HepG2 (cell line): ENCODE measurements around the gene IGF2BP1. TPM values are rescaled to one million over a fixed set of nuclear protein-coding genes. Genes with fewer than 3 reads are reported as not detected.

Source experiments
- ATAC-seq: fragments of 200-7000 bp; cut with Tn5 transposase; 3 replicates; pipeline ENCODE4 v1.9.1; 2020; ENCODE audit warnings: mild to moderate bottlenecking, moderate library complexity
- BruUV-seq: library from RNA; stranded (reverse); fragments of 400-500 nt; replicated peaks from 2 replicates; lab custom pipeline; 2021; lab: Mats Ljungman, UMichigan
- CTCF ChIA-PET: fragments of 300-600 bp; formaldehyde crosslinking; extraction: SDS; loops from one replicate; lab custom pipeline; 2021; ENCODE audit warnings: low total read pairs, inconsistent platforms, low intra/inter-chr PET ratio; lab: Yijun Ruan, JAX
- POLR2A ChIA-PET: fragments of 350-600 bp; sonication (Branson Sonifier 250); formaldehyde crosslinking; loops from one replicate; lab custom pipeline; 2020; ENCODE audit warnings: antibody characterized with exemption, inconsistent platforms; lab: Yijun Ruan, JAX
- DNase-seq: peaks from one replicate; pipeline ENCODE4 v3.0.0-alpha.2; 2015; ENCODE audit warnings: low spot score
- FAIRE-seq: peaks from 3 replicates; lab custom pipeline; 2011; peaks lifted over from hg19 to GRCh38; lab: Jason Lieb, UNC
- H2AFZ ChIP-seq: one replicate; pipeline ENCODE4 v1.6.1; 2011; ENCODE audit warnings: low read length, inconsistent platforms
- H3K27ac ChIP-seq: fragments of 300-600 bp; 3 replicates; pipeline ENCODE4 v1.8.0; 2011; ENCODE audit warnings: mixed run types, mild to moderate bottlenecking, mixed read lengths, low read length, inconsistent platforms; ENCODE audit not compliant: insufficient read depth; ENCODE audit errors: extremely low read length
- H3K27me3 ChIP-seq, 2 experiments: fragments of 200-600 bp in 1 of 2; 2 replicates in 1 of 2; 3 replicates in 1 of 2; pipeline versions ENCODE4 v1.6.0 to v1.8.0; 2011; ENCODE audit warnings: low read length in 2 of 2, mild to moderate bottlenecking in 2 of 2, moderate library complexity in 2 of 2, inconsistent platforms in 1 of 2; ENCODE audit not compliant: insufficient read depth in 2 of 2, control insufficient read depth in 1 of 2
- H3K36me3 ChIP-seq, 2 experiments: fragments of 200-600 bp in 1 of 2; replicated peaks in 1 of 2; 2 replicates in 1 of 2; 3 replicates in 1 of 2; pipeline versions ENCODE4 v1.5.1 to v1.8.0; 2011; ENCODE audit warnings: low read length in 2 of 2, inconsistent platforms in 1 of 2; ENCODE audit not compliant: insufficient read depth in 2 of 2, control insufficient read depth in 1 of 2
- H3K4me1 ChIP-seq: 2 replicates; pipeline ENCODE4 v1.5.1; 2012; ENCODE audit warnings: low read length, inconsistent platforms; ENCODE audit not compliant: insufficient read depth
- H3K4me2 ChIP-seq: 2 replicates; pipeline ENCODE4 v1.6.0; 2011; ENCODE audit warnings: low read depth, low read length, inconsistent platforms
- H3K4me3 ChIP-seq, 3 experiments: fragments of 200-600 bp in 1 of 3; sonication (generic), shearing (Covaris generic) in 1 of 3; replicated peaks in 1 of 3; 2 replicates each; pipeline ENCODE4 v1.5.1; 2011 to 2016; ENCODE audit warnings: low read length in 3 of 3, inconsistent platforms in 2 of 3, low read depth in 2 of 3, mild to moderate bottlenecking in 2 of 3, control low read depth in 1 of 3, mixed read lengths in 1 of 3; ENCODE audit not compliant: insufficient read depth in 1 of 3
- H3K79me2 ChIP-seq: one replicate; pipeline ENCODE4 v1.6.1; 2011; ENCODE audit warnings: low read length, inconsistent platforms; ENCODE audit not compliant: insufficient read depth
- H3K9ac ChIP-seq: 2 replicates; pipeline ENCODE4 v1.6.0; 2011; ENCODE audit warnings: mild to moderate bottlenecking, low read depth, low read length, inconsistent platforms; ENCODE audit not compliant: insufficient read depth
- H3K9me3 ChIP-seq: 2 replicates; pipeline ENCODE4 v1.5.1; 2012; ENCODE audit warnings: mild to moderate bottlenecking, low read length
- H4K20me1 ChIP-seq: 2 replicates; pipeline ENCODE4 v1.6.0; 2011; ENCODE audit warnings: inconsistent platforms, mild to moderate bottlenecking, low read length, moderate library complexity; ENCODE audit not compliant: insufficient read depth
- BORCS8-MEF2B ChIP-seq: sonication (generic); formaldehyde crosslinking; IDR thresholded peaks from 2 replicates; pipeline ENCODE4 v1.8.0; 2022; ENCODE audit warnings: mild to moderate bottlenecking, missing genetic modification reagents
- EED ChIP-seq: sonication (generic); formaldehyde crosslinking; IDR thresholded peaks from 2 replicates; pipeline ENCODE4 v1.5.0; 2020; ENCODE audit warnings: mild to moderate bottlenecking, missing genetic modification reagents
- NFIB ChIP-seq: sonication (generic); formaldehyde crosslinking; IDR thresholded peaks from 2 replicates; pipeline ENCODE4 v1.9.0; 2021; ENCODE audit warnings: missing genetic modification reagents, mild to moderate bottlenecking, borderline replicate concordance
- NR3C1 ChIP-seq: sonication (generic); formaldehyde crosslinking; IDR thresholded peaks from 2 replicates; pipeline ENCODE4 v1.4.0; 2020; ENCODE audit warnings: missing genetic modification reagents
- PHF21A ChIP-seq: sonication (generic); formaldehyde crosslinking; IDR thresholded peaks from 2 replicates; pipeline ENCODE4 v1.5.0; 2020; ENCODE audit warnings: mild to moderate bottlenecking, missing genetic modification reagents
- RNF2 ChIP-seq: fragments of 450-650 bp; conservative IDR thresholded peaks from 2 replicates; pipeline ENCODE4 v1.6.1; 2016; ENCODE audit warnings: low read depth
- SRSF9 ChIP-seq: fragments of 200-400 bp; formaldehyde crosslinking; IDR thresholded peaks from 2 replicates; pipeline ENCODE4 v1.6.1; 2018; ENCODE audit warnings: borderline replicate concordance, mild to moderate bottlenecking, low read depth, low read length; ENCODE audit not compliant: insufficient read depth, poor library complexity, severe bottlenecking
- ZFAT ChIP-seq: sonication (generic); formaldehyde crosslinking; conservative IDR thresholded peaks from 2 replicates; pipeline ENCODE4 v1.8.1; 2023; ENCODE audit warnings: missing genetic modification reagents, inconsistent platforms
- ZFX ChIP-seq: sonication (generic); formaldehyde crosslinking; IDR thresholded peaks from 2 replicates; pipeline ENCODE4 v1.4.0; 2020; ENCODE audit warnings: mild to moderate bottlenecking, low read depth, missing genetic modification reagents, moderate library complexity
- ZNF703 ChIP-seq: sonication (generic); formaldehyde crosslinking; IDR thresholded peaks from 2 replicates; pipeline ENCODE4 v1.5.1; 2020; ENCODE audit warnings: missing genetic modification reagents, mild to moderate bottlenecking, moderate library complexity, borderline replicate concordance
- ZNF724P ChIP-seq: sonication (generic); formaldehyde crosslinking; IDR thresholded peaks from 2 replicates; pipeline ENCODE4 v1.8.0; 2022; ENCODE audit warnings: missing genetic modification reagents, borderline replicate concordance
- in situ Hi-C: cut with HindIII; loops from 2 replicates; pipeline ENCODE4 v1.10.0; 2017; ENCODE audit warnings: low pct_unique_long_range_greater_than_20kb; ENCODE audit not compliant: extremely low pct_ligation_motif_present
- intact Hi-C: fragments of 100-400 bp; cut with micrococcal nuclease; formaldehyde crosslinking; loops from one replicate; pipeline ENCODE4 v1.10.0; 2022; ENCODE audit not compliant: unreplicated experiment
- polyA plus RNA-seq, 8 experiments: library from polyadenylated mRNA; depleted of rRNA in 3 of 8; stranded (reverse) in 7 of 8; unstranded in 1 of 8; fragments of >200 nt; fragmentation: Illumina TruSeq in 4 of 8; extraction: Trizol in 4 of 8; gene quantifications; 2 replicates each; pipeline versions ENCODE4 v1.2.1 to v1.2.3, GENCODE V29; 2011 to 2016; ENCODE audit warnings: low read depth in 4 of 8, missing spikeins in 1 of 8, mixed read lengths in 1 of 8; ENCODE audit not compliant: insufficient read depth in 1 of 8
- total RNA-seq, 5 experiments: library from RNA; depleted of rRNA; stranded (reverse); fragments of >200 nt; fragmentation: Illumina TruSeq; extraction: Trizol; gene quantifications; 2 replicates each; pipeline ENCODE4 v1.2.3, GENCODE V29; 2016; ENCODE audit warnings: low read depth in 1 of 5
- TF ChIP-seq, protein P1 (sequence below): sonication (generic); formaldehyde crosslinking; IDR thresholded peaks from 2 replicates; pipeline ENCODE4 v1.5.1; 2020; ENCODE audit warnings: missing genetic modification reagents, mild to moderate bottlenecking, borderline replicate concordance
- TF ChIP-seq, protein P2 (sequence below): IDR thresholded peaks from 2 replicates; pipeline ENCODE4 v1.6.1; 2016; ENCODE audit warnings: missing genetic modification reagents, missing compliant biosample characterization
- TF ChIP-seq, protein P3 (sequence below): IDR thresholded peaks from 2 replicates; pipeline ENCODE4 v1.6.1; 2016

IGF2BP1 gene
- total and polyA plus RNA-seq, 2 of the 13 experiments (the other 11 are each of a cell fraction or from before 2014, with no cell fraction given) = 29.7 to 75.1 TPM

DNA sequence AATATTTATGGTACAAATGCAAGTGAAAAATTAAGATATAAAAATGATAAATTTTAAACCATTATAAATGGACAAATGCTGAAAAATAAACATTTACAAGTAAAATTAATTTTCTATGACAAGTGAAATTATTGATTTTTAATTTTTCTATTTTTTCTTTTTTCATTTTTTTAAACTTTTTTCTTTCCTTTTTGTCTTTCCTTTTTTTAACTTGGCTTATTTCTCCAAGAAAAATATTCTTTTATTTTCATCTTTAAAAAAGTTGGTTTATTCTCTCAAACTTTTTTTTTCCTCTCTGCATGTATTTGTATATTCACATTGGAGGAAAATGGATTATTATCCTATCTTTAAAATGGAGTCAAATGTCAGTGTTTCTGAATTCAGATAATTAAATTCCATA is 3.9 kb upstream of the IGF2BP1 start:
- peaks cover 0 to 3% of the 10 kb centered on the region in 2 experiments; a peak in 1 of 5 replicates for H3K27me3 ChIP-seq
- DNase-seq (no peak), ATAC-seq (no peak), FAIRE-seq (no peak)
- H3K36me3 ChIP-seq = no peaks in the 10 kb centered on the region
- no peak overlapping the region for H3K27ac ChIP-seq
- peak; percentile 67 for TF ChIP-seq SRSF9
- TF ChIP-seq, protein P1, sequence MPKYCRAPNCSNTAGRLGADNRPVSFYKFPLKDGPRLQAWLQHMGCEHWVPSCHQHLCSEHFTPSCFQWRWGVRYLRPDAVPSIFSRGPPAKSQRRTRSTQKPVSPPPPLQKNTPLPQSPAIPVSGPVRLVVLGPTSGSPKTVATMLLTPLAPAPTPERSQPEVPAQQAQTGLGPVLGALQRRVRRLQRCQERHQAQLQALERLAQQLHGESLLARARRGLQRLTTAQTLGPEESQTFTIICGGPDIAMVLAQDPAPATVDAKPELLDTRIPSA = no peak
- H3K4me1 ChIP-seq = peaks cover 14% of the 10 kb centered on the region
- no peak overlapping the region for H3K4me3 ChIP-seq
- H3K4me2 ChIP-seq = no peak overlapping the region
- H3K79me2 ChIP-seq = peaks cover 27% of the 10 kb centered on the region
- intact Hi-C loops = no loop called here
- no peak overlapping the region for H2AFZ ChIP-seq
- H4K20me1 ChIP-seq = no peaks in the 10 kb centered on the region
- H3K9me3 ChIP-seq = no peaks in the 10 kb centered on the region
- H3K9ac ChIP-seq = no peak overlapping the region
- ChIA-PET POLR2A (interaction anchor here (8.6 kb wide), 1 partner anchor 22 kb away, joined by 268 read pairs; the partner anchor contains the start of gene GIP), CTCF (no interaction called here)
- in situ Hi-C loops = no loop called here
- no TSS peak for BruUV-seq

DNA sequence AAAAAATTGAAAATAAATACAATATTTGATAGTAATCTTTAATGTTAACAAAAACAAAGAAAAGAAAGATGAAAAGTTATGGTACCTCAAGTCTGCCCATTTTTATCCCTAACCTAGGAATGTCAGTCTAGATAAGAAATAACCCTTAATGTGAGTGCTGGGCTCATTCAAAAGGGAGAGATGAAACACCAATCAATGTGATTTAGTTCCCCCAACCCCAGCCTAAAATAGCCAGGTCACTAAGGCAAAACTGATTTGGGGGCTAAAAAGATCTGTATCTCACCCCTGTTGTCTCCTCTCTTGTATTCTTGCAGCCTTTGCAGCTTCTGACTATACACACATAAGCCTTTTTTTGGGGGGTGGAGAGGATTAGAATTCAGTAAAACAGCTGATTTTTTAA is 3.2 kb upstream of the IGF2BP1 start:
- Histone ChIP-seq H4K20me1 (no peaks in the 10 kb centered on the region), H3K9me3 (no peaks in the 10 kb centered on the region), H3K4me3 (no peak overlapping the region), H2AFZ (no peak overlapping the region), H3K79me2 (peaks cover 33% of the 10 kb centered on the region), H3K27ac (no peak overlapping the region), H3K36me3 (no peaks in the 10 kb centered on the region), H3K27me3 (peaks cover 0 to 3% of the 10 kb centered on the region in 2 experiments; a peak in 1 of 5 replicates), H3K9ac (0 out of 2 replicates have a peak overlapping the region, but pooled peaks have one; percentile 24), H3K4me1 (peaks cover 14% of the 10 kb centered on the region), H3K4me2 (no peak overlapping the region)
- in situ Hi-C loops = no loop called here
- ATAC-seq = no peak
- FAIRE-seq = no peak
- no TSS peak for BruUV-seq
- DNase-seq = no peak
- CTCF ChIA-PET = no interaction called here
- POLR2A ChIA-PET = interaction anchor here (4.9 to 8.6 kb wide), 4 partner anchors 13 to 50 kb away, joined by 61 to 268 read pairs (median 71); partner anchors contain the start of genes GIP and SNF8
- intact Hi-C loops = no loop called here
- TF ChIP-seq ZNF703 (CRISPR knock-in tag) = no peak
- no peak for TF ChIP-seq BORCS8-MEF2B (CRISPR knock-in tag)
- TF ChIP-seq RNF2 = no peak
- TF ChIP-seq, protein P2, sequence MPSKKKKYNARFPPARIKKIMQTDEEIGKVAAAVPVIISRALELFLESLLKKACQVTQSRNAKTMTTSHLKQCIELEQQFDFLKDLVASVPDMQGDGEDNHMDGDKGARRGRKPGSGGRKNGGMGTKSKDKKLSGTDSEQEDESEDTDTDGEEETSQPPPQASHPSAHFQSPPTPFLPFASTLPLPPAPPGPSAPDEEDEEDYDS = no peak
- TF ChIP-seq PHF21A (CRISPR knock-in tag) = no peak
- no peak for TF ChIP-seq ZFAT (CRISPR knock-in tag)
- TF ChIP-seq, protein P3, sequence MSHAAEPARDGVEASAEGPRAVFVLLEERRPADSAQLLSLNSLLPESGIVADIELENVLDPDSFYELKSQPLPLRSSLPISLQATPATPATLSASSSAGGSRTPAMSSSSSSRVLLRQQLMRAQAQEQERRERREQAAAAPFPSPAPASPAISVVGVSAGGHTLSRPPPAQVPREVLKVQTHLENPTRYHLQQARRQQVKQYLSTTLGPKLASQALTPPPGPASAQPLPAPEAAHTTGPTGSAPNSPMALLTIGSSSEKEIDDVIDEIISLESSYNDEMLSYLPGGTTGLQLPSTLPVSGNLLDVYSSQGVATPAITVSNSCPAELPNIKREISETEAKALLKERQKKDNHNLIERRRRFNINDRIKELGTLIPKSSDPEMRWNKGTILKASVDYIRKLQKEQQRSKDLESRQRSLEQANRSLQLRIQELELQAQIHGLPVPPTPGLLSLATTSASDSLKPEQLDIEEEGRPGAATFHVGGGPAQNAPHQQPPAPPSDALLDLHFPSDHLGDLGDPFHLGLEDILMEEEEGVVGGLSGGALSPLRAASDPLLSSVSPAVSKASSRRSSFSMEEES (CRISPR knock-in tag) = no peak
- no peak for TF ChIP-seq NR3C1 (CRISPR knock-in tag)
- no peak for TF ChIP-seq ZFX (CRISPR knock-in tag)
- no peak for TF ChIP-seq NFIB (CRISPR knock-in tag)
- no peak for TF ChIP-seq EED
- no peak for TF ChIP-seq ZNF724P (CRISPR knock-in tag)
